OCI-LY1 (cell line): ENCODE results near the gene IRF4.

Experiments used
- H2AFZ ChIP-seq: fragments of 200-600 bp; sonication (generic), shearing (Covaris generic); 2 replicates; pipeline ENCODE4 v1.6.0; 2014; ENCODE audit warnings: antibody characterized with exemption, mild to moderate bottlenecking, low read length
- H3F3A ChIP-seq: fragments of 200-600 bp; sonication (generic), shearing (Covaris generic); 2 replicates; pipeline ENCODE4 v1.6.0; 2014; ENCODE audit warnings: mild to moderate bottlenecking, antibody characterized with exemption, low read length, moderate library complexity; ENCODE audit not compliant: insufficient read depth
- H3K27ac ChIP-seq: fragments of 200-600 bp; sonication (generic); 2 replicates; pipeline ENCODE4 v1.5.1; 2014; ENCODE audit warnings: low read length, mixed run types, mild to moderate bottlenecking, low read depth; ENCODE audit not compliant: poor library complexity, severe bottlenecking
- H3K27me3 ChIP-seq: fragments of 200-600 bp; sonication (generic); 2 replicates; pipeline ENCODE4 v1.6.0; 2014; ENCODE audit warnings: antibody characterized with exemption, mild to moderate bottlenecking, low read length, moderate library complexity; ENCODE audit not compliant: insufficient read depth
- H3K36me3 ChIP-seq: fragments of 200-600 bp; sonication (generic); 2 replicates; pipeline ENCODE4 v1.6.1; 2014; ENCODE audit warnings: mild to moderate bottlenecking, antibody characterized with exemption, low read length, moderate library complexity, mixed read lengths; ENCODE audit not compliant: insufficient read depth
- H3K4me1 ChIP-seq: fragments of 200-600 bp; sonication (generic); 2 replicates; pipeline ENCODE4 v1.5.1; 2014; ENCODE audit warnings: mild to moderate bottlenecking, low read length, moderate library complexity; ENCODE audit not compliant: insufficient read depth, severe bottlenecking
- H3K4me2 ChIP-seq: fragments of 200-600 bp; sonication (generic), shearing (Covaris generic); 2 replicates; pipeline ENCODE4 v1.6.1; 2014; ENCODE audit warnings: low read length
- H3K4me3 ChIP-seq: fragments of 200-600 bp; sonication (generic); 2 replicates; pipeline ENCODE4 v1.5.1; 2014; ENCODE audit warnings: low read length, low read depth, mild to moderate bottlenecking, mixed read lengths; ENCODE audit not compliant: poor library complexity, severe bottlenecking
- H3K79me2 ChIP-seq: fragments of 200-600 bp; shearing (Covaris generic); 2 replicates; pipeline ENCODE4 v1.6.1; 2016; ENCODE audit warnings: mixed run types, low read length, mixed read lengths; ENCODE audit not compliant: insufficient read depth
- H3K9ac ChIP-seq: fragments of 200-600 bp; sonication (generic), shearing (Covaris generic); 2 replicates; pipeline ENCODE4 v1.6.1; 2014; ENCODE audit warnings: mild to moderate bottlenecking, low read length, mixed read lengths
- H3K9me2 ChIP-seq: fragments of 200-600 bp; sonication (generic), shearing (Covaris generic); 2 replicates; pipeline ENCODE4 v1.6.1; 2014; ENCODE audit warnings: low read depth, mild to moderate bottlenecking, low read length, mixed read lengths
- H3K9me3 ChIP-seq: fragments of 200-600 bp; shearing (Covaris generic); 2 replicates; pipeline ENCODE4 v1.6.1; 2014; ENCODE audit warnings: low read length, mixed read lengths
- H4K20me1 ChIP-seq: fragments of 200-600 bp; sonication (generic), shearing (Covaris generic); 2 replicates; pipeline ENCODE4 v1.6.0; 2016; ENCODE audit warnings: mild to moderate bottlenecking, low read length; ENCODE audit not compliant: insufficient read depth
- EZH2 ChIP-seq: fragments of 200-600 bp; sonication (generic), shearing (Covaris generic); IDR thresholded peaks from 2 replicates; pipeline ENCODE4 v1.8.0; 2017; ENCODE audit warnings: borderline replicate concordance, mixed run types, mild to moderate bottlenecking, antibody characterized with exemption, low read length, moderate library complexity, mixed read lengths
- TF ChIP-seq, protein P1 (sequence below): fragments of 200-600 bp; sonication (generic), shearing (Covaris generic); IDR thresholded peaks from 2 replicates; pipeline ENCODE4 v1.5.1; 2017; ENCODE audit warnings: mild to moderate bottlenecking, antibody characterized with exemption, low read length, moderate library complexity, mixed read lengths

Gene IRF4

DNA sequence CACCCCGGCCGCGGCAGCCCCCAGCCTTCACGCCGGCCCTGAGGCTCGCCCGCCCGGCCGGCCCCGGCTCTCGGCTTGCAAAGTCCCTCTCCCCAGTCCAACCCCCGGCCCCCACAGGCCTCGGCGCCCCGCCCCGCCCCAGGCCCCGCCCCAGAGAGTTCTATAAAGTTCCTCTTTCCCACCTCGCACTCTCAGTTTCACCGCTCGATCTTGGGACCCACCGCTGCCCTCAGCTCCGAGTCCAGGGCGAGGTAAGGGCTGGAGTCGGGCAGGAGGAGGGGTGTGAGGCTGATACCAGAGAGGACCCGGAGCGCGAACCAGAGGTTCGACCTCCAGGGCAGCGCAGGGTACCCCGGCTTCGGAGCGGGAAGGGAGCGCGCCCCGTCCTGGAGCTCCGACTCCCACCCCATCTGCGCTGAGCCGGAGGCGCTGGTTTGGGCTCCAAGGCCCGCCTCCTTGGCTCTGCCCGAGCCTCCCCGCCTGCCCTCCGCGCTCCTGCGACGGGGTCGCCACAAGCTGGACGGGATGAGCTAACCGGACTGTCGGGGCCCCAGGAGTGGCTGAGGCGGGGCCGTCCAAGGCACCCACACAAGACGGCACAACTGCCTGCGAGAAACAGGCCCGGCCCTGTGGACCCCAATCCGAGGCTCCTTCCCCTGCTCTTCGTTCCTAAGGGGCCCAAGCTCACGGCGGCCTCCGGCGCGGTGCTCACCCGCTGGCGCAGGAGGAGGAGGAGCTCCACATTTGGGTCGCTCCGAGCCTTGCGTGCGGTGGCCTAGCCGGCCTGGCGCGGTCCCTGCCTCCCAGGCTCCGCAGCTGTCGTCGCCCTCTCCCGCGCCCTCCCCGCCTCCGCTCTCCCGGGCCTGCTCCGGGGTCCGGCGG is at the start of gene IRF4:
IRF4 (plus strand) TSS at position 194 of the 882 bp plus-strand sequence. CDS start 1,401 bp downstream, outside the sequence.
- no peaks in the 10 kb centered on the region for H3K9me3 ChIP-seq
- peak within 1 kb of the TSS; percentile 89 for H3K4me3 ChIP-seq
- TF ChIP-seq, protein P1, sequence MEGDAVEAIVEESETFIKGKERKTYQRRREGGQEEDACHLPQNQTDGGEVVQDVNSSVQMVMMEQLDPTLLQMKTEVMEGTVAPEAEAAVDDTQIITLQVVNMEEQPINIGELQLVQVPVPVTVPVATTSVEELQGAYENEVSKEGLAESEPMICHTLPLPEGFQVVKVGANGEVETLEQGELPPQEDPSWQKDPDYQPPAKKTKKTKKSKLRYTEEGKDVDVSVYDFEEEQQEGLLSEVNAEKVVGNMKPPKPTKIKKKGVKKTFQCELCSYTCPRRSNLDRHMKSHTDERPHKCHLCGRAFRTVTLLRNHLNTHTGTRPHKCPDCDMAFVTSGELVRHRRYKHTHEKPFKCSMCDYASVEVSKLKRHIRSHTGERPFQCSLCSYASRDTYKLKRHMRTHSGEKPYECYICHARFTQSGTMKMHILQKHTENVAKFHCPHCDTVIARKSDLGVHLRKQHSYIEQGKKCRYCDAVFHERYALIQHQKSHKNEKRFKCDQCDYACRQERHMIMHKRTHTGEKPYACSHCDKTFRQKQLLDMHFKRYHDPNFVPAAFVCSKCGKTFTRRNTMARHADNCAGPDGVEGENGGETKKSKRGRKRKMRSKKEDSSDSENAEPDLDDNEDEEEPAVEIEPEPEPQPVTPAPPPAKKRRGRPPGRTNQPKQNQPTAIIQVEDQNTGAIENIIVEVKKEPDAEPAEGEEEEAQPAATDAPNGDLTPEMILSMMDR: no peak
- no peak for TF ChIP-seq EZH2
- H3K4me1 ChIP-seq: peaks cover 43% of the 10 kb centered on the region
- H2AFZ ChIP-seq: no peak within 1 kb of the TSS
- H4K20me1 ChIP-seq: no peaks in the 10 kb centered on the region
- H3K79me2 ChIP-seq: no peaks in the 10 kb centered on the region; the same call in 1 of the 2 replicates
- H3K9ac ChIP-seq: peak within 1 kb of the TSS; percentile 81
- H3K4me2 ChIP-seq: peak within 1 kb of the TSS; percentile 85
- no peak within 1 kb of the TSS for H3K27ac ChIP-seq
- H3K36me3 ChIP-seq: peaks cover 41% of the 10 kb centered on the region
- H3F3A ChIP-seq: no peaks in the 10 kb centered on the region
- H3K9me2 ChIP-seq: no peaks in the 10 kb centered on the region
- H3K27me3 ChIP-seq: peaks cover 7% of the 10 kb centered on the region; the same call in 1 of the 2 replicates

DNA sequence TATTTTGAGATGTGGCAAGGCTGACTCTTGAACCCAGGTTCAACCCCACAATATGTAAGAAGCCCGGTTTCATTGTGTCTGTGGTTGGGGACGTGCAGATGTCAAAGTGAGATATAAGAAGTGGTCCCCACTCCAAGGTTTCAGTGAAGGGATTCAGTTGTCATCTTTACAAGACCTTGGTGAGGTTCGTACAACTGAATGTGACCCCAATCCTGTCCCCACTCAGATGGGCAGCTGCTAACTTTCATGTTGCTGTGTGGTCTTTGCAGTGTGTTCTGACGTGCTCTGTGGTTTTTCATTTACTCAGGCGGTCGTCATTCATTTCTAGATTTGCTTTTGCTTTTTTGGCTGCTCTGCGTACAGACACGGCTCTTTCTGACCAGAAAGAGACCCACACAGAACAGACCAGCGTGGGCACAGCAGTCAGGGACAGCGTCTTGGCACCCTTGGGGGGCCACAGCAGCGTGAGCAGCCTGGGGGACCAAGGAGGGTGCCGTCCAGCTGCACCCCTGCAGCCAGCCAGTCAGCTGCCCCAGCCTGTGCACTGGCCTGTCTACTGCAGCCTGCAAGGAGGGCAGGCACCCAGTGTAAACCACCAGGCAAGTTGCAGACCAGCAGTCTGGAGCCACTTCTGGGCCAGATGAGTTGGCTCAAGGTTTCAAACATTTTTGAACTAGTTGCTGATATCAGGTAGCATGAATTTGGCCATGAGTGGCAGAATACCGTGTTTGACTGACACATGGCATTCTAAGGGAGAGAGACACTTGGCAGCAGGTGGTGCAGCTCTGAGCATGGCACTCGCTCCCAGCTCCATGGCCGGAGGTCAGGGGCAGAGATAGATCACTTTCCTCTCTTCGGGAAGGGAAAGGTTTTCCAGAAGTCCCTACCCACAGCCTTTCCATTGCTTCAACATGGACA is 49.4 kb upstream of the IRF4 start:
- peaks cover 8% of the 10 kb centered on the region for H3K4me1 ChIP-seq
- no peaks in the 10 kb centered on the region for H3K36me3 ChIP-seq
- no peak overlapping the region for H3K9ac ChIP-seq
- H3K4me2 ChIP-seq: no peak overlapping the region
- TF ChIP-seq, protein P1: no peak
- no peak for TF ChIP-seq EZH2
- no peaks in the 10 kb centered on the region for H3K79me2 ChIP-seq
- no peak overlapping the region for H3K4me3 ChIP-seq
- no peaks in the 10 kb centered on the region for H3K9me3 ChIP-seq
- H3F3A ChIP-seq: no peaks in the 10 kb centered on the region
- H4K20me1 ChIP-seq: no peaks in the 10 kb centered on the region
- H3K27ac ChIP-seq: no peak overlapping the region
- no peak overlapping the region for H2AFZ ChIP-seq
- H3K27me3 ChIP-seq: no peaks in the 10 kb centered on the region
- H3K9me2 ChIP-seq: no peaks in the 10 kb centered on the region

DNA sequence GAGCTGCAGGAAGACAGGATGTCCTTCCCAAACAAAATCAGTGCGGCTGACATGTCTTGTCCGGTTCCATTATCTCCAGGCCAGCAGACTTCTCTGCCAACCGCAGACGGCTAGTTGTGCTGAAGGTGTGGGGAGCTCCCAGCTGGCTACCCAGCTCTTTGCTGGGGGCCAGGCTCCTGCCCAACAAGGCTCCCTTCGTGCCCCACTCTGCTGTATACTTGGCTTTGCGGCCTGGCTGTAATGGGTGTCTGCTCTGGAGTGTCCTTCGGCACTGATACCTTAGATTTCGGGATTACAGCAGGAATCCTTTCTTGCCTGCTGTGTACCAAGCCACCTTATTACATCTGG is 48.7 kb upstream of the IRF4 start:
- no peak for TF ChIP-seq EZH2
- TF ChIP-seq, protein P1: no peak
- peaks cover 14% of the 10 kb centered on the region for H3K4me1 ChIP-seq
- H3F3A ChIP-seq: no peaks in the 10 kb centered on the region
- H3K79me2 ChIP-seq: no peaks in the 10 kb centered on the region
- no peak overlapping the region for H3K27ac ChIP-seq
- H3K27me3 ChIP-seq: no peaks in the 10 kb centered on the region
- H3K36me3 ChIP-seq: no peaks in the 10 kb centered on the region
- H3K9me2 ChIP-seq: no peaks in the 10 kb centered on the region
- no peak overlapping the region for H2AFZ ChIP-seq
- no peaks in the 10 kb centered on the region for H3K9me3 ChIP-seq
- H4K20me1 ChIP-seq: no peaks in the 10 kb centered on the region
- no peak overlapping the region for H3K9ac ChIP-seq
- H3K4me3 ChIP-seq: no peak overlapping the region
- H3K4me2 ChIP-seq: no peak overlapping the region
